NCI-H526 treated with DMSO at 0.1 percent for 48 hours (cell line): Measurements from ENCODE around the gene BAZ1B.
"Not testable (repeated sequence)": the region's sequence is repeated elsewhere in the genome, so short reads cannot be mapped to it uniquely, and the experiment has no call there.

Source experiments
- DNase-seq: peaks from one replicate; lab custom pipeline; 2025; lab: John Stamatoyannopoulos, UW

BAZ1B gene

DNA sequence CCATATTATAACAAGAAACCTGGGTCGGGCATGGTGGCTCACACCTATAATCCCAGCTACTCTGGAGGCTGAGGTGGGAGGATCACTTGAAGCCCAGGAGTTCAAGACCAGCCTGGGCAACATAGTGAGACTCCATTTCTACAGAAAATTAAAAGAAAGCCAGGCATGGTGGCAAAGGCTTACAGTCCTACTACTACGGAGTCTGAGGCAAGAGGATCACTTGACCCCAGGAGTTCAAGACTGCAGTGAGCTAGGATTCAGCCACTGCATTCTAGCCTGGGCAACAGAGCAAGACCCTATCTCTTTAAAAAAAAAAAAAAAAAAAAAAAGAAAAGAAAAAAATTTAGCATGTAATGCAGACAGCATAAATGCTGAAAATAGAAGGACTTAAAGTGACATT lies 16.4 kb upstream of the BAZ1B start:
- not testable (repeated sequence) for DNase-seq

- DNase-seq = no peak
Measured at GRCh38 chr7:73537051-73537450, 15.0 kb upstream of the BAZ1B start.

GRCh38 chr7:73536479-73536878 lies 14.4 kb upstream of the BAZ1B start:
- no peak for DNase-seq

- DNase-seq = not testable (repeated sequence)
Measured at GRCh38 chr7:73535918-73536317, 13.8 kb upstream of the BAZ1B start.

GRCh38 chr7:73533742-73534141 lies 11.6 kb upstream of the BAZ1B start:
- DNase-seq = no peak

GRCh38 chr7:73532224-73532623 lies 10.1 kb upstream of the BAZ1B start:
- DNase-seq = no peak

- no peak for DNase-seq
Measured at GRCh38 chr7:73530800-73531199, 8.7 kb upstream of the BAZ1B start.

- no peak for DNase-seq
Measured at GRCh38 chr7:73526896-73527821, 5.1 kb upstream of the BAZ1B start.

- not testable (repeated sequence) for DNase-seq
Measured at GRCh38 chr7:73526158-73526494, 4.0 kb upstream of the BAZ1B start.

DNA sequence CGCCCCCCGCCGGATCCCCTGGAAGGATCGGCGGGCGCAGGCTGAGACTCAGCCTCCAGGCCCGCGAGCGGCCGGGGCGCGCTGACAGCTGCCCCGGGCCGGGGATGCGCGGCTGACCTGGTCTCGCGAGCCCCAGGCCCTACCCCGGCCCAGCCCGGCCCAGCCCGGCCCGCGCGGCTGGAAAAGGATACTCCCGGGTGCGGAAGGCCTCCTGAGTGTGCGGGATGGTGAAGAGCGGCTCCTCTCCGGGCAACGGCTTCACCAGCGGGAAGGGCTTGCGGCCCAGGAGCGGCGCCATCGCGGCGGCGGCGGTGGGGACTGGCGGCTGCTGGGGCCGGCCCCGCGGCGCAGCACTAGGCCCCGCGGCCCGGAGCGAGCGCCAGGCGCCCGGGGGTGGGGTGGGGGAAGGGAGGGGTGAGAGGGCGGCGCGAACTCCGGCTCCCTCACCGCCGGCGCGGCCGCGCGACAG lies 423 bp downstream of the BAZ1B start:
- no peak for DNase-seq

DNA sequence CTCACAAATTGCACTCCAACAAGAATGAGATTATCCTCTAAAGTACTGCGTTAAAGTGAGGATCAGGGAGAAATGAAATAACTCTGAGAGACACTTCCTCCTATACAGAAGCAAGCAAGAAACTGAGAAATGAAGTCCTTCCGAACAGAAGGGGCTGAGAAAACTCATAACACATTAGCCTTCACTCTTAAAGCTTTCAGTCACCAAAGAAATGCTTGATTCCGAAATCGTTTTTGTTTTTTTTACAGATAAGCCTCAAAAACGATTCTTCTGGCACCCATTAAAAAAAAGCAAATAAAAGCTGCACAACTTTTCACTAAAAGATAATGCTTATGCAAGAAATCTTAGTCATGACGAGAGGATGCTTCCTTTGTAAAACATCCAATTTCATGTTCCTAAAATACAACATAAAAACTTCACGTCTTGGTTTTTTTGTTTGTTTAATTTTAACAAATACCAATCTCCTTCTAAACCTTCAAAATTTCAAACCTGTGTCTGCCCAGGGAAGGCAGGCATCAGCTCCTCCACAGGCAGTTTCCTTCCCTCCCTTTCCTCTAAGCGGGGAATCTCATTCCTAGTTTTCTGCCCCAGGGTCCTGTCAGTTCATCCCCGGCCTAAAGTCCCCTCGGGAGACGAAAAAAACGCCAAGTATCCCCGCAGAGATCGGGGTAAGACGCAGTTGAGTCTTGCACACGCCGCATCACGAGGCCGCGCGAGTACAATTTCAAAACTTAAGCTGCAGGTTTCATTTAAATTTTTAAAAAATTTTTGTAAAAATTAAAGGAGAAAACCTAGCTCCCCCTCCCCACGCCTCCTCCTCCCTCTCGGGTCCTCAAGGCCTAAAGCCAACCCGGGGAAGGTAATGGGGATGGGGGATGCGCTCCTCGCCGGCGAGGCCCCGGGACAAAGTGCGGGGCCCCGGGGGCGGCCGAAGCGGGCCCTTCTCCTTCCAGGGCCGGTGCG lies 1.1 kb downstream of the BAZ1B start:
- peak; percentile 20 for DNase-seq

GRCh38 chr7:73519867-73520672 lies 2.0 kb downstream of the BAZ1B start:
- no peak for DNase-seq

DNA sequence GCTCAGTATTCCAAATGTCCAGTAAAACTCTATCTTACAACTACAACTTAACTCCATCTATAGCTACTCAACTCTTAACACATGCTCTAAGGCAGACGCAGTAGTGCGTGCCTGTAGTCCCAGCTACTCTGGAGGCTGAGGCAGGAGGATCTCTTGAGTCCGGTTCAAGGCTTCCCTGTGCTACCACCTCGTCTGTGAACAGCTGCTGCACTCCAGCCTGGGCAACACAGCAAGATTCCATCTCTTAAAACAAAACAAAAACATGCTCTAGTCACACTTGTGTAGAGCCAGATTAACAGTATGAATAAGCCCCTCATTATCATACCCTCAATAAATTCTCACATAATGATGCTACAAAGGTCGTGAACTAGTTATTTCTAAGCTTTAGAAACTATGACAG lies 3.6 kb downstream of the BAZ1B start:
- DNase-seq = no peak

GRCh38 chr7:73517241-73517995 lies 4.7 kb downstream of the BAZ1B start:
- no peak for DNase-seq

DNA sequence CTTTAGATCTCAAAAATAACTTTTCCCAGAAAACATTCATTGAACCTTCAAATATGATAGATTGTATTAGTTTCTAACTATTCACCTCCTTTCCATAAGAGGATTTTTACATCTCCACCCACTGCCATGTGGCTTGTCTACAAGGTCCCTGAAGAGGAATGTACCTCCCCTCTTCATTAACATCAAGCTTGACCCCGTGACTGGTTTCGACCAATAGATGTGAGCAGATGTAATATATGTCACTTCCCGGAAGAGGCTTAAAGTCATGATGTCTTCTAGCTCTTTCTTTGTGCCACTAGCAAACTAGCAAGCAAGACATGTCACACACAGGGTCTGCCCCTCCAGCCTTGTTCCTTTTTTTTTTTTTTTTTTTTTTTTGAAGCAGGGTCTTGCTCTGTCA lies 6.9 kb downstream of the BAZ1B start:
- no peak for DNase-seq

DNA sequence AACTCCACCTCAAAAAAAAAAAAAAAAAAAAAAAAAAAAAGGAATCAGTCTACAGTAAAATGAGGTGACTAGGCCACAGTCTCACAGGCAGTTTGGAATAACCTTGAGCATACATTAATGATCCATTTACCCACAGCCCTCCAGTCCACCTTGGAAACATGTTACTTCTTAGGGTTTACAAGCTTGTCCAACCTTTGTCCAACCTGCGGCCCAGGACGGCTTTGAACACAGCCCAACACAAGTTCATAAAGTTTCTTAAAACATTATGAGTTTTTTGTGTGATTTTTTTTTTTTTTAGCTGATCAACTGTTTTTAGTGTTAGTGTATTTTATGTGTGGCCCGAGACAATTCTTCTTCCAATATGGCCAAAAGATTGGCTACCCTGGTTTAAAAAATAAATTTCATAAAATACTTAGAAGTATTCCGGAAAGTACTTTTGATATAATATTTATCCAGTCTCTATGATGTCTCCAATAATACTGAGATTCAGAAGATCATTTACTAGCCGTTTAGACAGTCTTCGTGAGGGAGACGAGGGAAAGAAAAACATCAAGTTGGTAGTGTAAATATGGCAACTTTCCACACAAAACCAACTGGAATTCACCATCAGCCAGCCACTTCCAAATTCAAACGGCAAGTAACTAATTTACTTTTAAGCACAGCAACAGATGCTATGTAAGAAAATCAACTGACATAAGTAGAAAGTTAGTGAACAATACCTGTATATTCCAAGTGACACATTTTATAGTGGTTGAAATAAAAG lies 9.9 kb downstream of the BAZ1B start:
- no peak for DNase-seq

DNA sequence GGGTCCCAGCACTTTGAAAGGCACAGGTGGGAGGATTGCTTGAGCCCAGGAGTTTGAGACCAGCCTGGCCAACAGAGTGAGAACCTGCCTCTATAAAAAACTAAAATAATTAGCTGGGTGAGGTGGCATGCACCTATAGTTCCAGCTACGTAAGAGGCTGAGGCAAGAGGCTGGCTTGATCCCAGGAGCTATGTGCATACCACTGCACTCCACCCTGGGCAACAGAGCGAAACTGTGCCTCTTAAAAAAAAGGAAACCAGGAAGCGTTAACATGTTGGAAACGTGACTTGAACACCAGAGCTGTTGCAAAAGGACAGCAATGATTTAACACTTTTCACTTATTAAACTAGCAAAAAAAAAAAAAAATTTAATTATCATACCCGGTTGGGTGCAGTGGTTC lies 12.6 kb downstream of the BAZ1B start:
- no peak for DNase-seq

DNA sequence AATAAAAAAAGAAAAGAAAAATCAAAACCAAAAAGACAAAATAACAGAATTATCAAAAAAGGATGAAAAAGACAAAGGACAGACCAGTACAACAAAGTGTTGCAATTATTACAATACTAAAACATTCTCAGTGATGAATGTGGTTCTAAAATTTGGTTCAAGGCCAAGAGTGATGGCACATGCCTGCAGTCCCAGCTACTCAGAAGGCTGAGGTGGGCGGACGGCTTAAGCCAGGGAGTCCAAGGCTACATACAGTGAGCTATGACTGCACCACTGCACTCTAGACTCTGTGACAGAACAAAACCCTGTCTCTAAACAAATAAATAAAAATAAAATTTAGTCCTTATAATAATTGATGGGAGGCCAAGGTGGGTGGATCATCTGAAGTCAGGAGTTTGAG lies 14.5 kb downstream of the BAZ1B start:
- no peak for DNase-seq

- DNase-seq = no peak
Measured at GRCh38 chr7:73504920-73505319, 17.2 kb downstream of the BAZ1B start.

DNA sequence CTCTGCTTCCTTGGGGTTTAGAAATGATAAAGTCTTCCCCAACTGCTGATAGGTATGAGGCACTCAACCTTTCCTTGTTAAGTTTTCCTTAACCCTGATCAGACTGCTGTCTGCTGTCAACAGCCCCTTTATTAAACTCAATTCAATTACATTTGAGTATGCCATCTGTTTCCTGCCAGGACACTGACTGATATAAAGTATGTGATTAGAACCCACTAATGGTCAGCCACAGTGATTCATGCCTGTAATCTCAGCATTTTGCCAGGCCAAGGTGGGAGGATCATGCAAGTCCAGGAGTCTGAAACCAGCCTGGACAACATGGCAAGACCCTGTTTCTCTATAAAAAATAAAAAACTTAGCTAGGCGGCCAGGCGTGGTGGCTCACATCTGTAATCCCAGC lies 18.1 kb downstream of the BAZ1B start:
- DNase-seq = no peak
